ENCODE measurements around the gene ETS1. TPM values are rescaled to one million over a fixed set of nuclear protein-coding genes. Genes with fewer than 3 reads are reported as not detected.

Gene ETS1, protein sequence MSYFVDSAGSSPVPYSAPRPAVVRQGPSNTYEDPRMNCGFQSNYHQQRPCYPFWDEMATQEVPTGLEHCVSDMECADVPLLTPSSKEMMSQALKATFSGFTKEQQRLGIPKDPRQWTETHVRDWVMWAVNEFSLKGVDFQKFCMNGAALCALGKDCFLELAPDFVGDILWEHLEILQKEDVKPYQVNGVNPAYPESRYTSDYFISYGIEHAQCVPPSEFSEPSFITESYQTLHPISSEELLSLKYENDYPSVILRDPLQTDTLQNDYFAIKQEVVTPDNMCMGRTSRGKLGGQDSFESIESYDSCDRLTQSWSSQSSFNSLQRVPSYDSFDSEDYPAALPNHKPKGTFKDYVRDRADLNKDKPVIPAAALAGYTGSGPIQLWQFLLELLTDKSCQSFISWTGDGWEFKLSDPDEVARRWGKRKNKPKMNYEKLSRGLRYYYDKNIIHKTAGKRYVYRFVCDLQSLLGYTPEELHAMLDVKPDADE
- 45.4 and 62.7 TPM in 2 replicates for total RNA-seq

DNA sequence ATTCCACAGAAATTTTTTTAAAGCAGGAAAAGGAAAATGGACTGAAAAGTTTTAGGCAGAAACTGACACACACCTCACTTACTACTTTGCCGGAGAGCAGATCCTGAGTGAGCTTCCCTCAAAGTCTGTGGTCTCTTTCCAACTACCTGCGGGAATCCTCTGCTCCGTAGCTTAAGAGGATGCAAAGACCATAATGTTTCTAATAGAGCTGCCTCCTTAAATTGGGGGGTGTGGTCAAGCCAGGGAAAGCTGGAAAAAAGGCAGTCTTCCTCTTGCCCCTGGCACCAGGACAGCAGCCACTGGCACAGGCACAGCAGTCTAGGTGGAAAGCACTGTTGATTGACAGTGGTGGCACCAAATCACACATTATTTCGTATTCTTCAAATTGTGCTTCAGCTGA lies at the start of gene ETS1:
Gene ETS1 (minus strand): TSS at position 144 of the 400 bp plus-strand sequence. CDS start 14,428 bp downstream, outside the sequence.
- peak within 1 kb of the TSS; percentile 13 for H3K4me3 ChIP-seq (ENCODE audit: low read depth, low read length)
- peak; percentile 43 for DNase-seq (ENCODE audit: low read depth)

DNA sequence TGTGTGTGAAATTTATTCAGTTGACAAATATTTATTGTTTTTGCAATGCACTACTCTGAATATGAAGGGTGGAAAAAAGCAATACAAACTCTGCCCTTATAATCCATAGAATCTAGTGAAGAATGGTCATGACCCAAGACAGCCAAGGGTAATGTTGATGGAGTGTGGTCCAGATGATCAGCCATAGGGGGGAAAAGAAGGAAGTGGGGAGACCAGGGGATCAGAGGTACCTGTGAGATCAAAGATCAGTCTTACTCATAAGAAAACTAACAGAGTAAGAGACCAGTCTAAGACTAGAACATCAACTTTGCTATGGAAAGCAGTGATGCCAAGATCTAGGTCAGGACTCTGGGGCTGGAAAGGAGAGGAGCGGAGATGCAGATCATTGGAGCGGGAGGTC lies 47.0 kb upstream of the ETS1 start:
- Histone ChIP-seq H3K4me3 (ENCODE audit: low read depth, low read length) (no peak overlapping the region), H3K36me3 (ENCODE audit: control insufficient read depth, insufficient read depth, low read length) (no peaks in the 10 kb centered on the region), H3K27me3 (ENCODE audit: control insufficient read depth, insufficient read depth, low read length) (no peaks in the 10 kb centered on the region)
- TF ChIP-seq, protein P1, sequence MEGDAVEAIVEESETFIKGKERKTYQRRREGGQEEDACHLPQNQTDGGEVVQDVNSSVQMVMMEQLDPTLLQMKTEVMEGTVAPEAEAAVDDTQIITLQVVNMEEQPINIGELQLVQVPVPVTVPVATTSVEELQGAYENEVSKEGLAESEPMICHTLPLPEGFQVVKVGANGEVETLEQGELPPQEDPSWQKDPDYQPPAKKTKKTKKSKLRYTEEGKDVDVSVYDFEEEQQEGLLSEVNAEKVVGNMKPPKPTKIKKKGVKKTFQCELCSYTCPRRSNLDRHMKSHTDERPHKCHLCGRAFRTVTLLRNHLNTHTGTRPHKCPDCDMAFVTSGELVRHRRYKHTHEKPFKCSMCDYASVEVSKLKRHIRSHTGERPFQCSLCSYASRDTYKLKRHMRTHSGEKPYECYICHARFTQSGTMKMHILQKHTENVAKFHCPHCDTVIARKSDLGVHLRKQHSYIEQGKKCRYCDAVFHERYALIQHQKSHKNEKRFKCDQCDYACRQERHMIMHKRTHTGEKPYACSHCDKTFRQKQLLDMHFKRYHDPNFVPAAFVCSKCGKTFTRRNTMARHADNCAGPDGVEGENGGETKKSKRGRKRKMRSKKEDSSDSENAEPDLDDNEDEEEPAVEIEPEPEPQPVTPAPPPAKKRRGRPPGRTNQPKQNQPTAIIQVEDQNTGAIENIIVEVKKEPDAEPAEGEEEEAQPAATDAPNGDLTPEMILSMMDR (IDR thresholded peaks at IDR 0.05; ENCODE audit: insufficient read depth, low read length, severe bottlenecking): no peak
- FAIRE-seq: no peak
- DNase-seq (ENCODE audit: low read depth): no peak

More for the DNA sequence above, at the start of gene ETS1:
- H3K36me3 ChIP-seq (ENCODE audit: control insufficient read depth, insufficient read depth, low read length): no peaks in the 10 kb centered on the region
- FAIRE-seq: no peak
- no peaks in the 10 kb centered on the region for H3K27me3 ChIP-seq (ENCODE audit: control insufficient read depth, insufficient read depth, low read length)
- TF ChIP-seq, protein P1 (IDR thresholded peaks at IDR 0.05; ENCODE audit: insufficient read depth, low read length, severe bottlenecking): no peak

DNA sequence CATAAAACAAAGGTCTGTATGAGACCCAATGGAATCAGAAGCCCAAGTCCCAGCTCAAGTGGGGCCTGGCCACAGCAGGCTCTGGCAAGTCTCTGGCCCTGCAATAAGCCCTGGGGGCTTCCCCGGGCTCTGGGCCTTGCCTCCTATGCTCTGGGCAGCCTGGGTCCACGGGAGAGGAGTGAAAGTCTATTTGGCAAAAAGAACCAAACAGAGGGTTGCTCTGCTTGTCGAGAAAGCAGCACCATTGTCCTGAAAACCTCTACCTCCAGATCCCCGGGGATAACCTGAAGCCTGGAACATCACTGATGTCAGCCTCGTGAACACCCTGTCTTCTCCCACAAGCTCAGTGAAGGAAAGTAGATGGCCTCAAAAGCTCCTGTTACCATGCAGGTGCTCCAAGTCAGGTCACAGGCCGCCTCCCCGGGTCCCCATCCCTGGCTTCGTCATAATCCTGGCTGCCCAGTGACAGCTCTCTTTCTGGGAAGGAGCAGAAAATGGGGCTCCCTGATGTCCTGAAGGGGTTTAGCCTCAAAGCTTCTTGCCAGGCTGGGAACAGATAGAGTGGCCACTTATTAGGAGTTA lies 46.1 kb upstream of the ETS1 start:
- Histone ChIP-seq H3K36me3 (ENCODE audit: control insufficient read depth, insufficient read depth, low read length) (no peaks in the 10 kb centered on the region), H3K27me3 (ENCODE audit: control insufficient read depth, insufficient read depth, low read length) (no peaks in the 10 kb centered on the region), H3K4me3 (ENCODE audit: low read depth, low read length) (no peak overlapping the region)
- FAIRE-seq (no peak), DNase-seq (ENCODE audit: low read depth) (no peak)
- TF ChIP-seq, protein P1 (IDR thresholded peaks at IDR 0.05; ENCODE audit: insufficient read depth, low read length, severe bottlenecking): no peak

DNA sequence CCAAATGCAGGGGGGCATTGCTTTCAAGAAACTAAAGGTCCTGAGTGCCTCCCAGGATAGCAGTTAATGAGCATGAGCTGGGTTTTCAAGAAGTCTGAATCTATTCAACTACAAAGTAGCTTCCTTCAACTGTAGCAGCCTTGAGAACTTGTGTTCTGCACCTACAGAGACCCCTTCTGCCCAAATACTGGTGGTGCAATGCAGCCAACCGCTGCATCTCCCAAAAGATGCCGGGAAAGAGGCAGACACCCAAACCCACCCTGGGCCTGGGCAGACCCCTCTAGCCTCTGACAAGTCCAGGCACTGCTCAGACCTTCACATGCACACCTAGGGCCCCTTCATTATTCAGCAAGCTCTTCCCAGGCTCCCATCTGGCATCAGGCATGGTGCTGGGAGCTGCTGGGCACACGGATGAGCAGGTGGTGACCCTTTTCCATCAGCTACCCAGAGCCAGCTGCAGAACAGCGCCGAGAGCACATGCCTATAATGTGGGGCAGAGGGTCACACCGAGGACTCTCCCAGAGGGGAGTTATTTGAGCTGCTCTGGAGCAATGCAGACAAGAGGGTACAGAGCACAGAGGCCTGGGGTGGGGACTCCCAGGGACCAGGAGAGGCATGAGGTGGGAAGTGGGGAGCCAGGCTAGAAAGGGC lies 44.9 kb upstream of the ETS1 start:
- Histone ChIP-seq H3K36me3 (ENCODE audit: control insufficient read depth, insufficient read depth, low read length) (no peaks in the 10 kb centered on the region), H3K27me3 (ENCODE audit: control insufficient read depth, insufficient read depth, low read length) (no peaks in the 10 kb centered on the region), H3K4me3 (ENCODE audit: low read depth, low read length) (no peak overlapping the region)
- DNase-seq (ENCODE audit: low read depth) (peak; percentile 35), FAIRE-seq (no peak)
- TF ChIP-seq, protein P1 (IDR thresholded peaks at IDR 0.05; ENCODE audit: insufficient read depth, low read length, severe bottlenecking): peak; percentile 55

DNA sequence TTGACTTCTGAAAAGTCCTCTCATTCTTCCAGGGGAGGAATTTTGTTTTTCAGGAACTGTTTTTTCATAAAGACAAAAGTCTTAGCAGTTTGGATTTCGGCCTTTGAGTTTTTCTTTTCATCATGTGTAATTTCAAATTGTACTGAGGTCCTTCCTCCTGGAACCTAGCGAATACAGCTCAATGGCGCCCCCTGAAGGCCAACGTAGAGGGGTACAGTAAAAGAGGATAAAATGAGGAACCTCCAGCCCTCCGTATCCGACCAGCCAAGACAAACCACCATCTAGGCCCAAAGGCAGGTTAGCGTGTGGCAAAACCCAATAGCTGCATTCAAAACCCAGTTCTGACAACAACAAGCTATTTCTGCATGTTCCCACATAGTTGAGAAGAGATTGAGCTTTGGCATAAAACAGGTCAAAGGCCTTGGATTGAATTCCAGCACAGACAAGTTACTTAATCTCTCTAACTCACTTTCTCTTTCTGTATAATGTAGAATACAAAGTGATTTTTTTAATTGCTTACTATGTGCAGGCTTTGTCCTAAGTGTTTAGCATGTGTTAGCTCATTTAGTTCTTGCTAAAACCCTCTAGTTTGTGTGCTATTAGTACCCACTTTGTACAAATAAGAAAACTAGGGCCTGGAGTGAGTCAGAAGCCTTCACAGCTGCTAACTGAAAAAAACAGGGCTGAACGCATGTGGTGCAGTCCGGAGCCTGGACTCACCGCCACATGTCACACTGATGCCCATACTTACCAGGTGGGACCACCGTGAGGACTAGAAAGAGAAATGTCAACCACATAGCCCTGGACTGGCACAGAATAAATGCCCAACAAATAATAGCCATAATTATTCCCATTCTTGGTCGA lies 43.2 kb upstream of the ETS1 start:
- no peak for FAIRE-seq
- TF ChIP-seq, protein P1 (IDR thresholded peaks at IDR 0.05; ENCODE audit: insufficient read depth, low read length, severe bottlenecking): peak; percentile 76

More for the DNA sequence above, 43.2 kb upstream of the ETS1 start:
- no peaks in the 10 kb centered on the region for H3K27me3 ChIP-seq (ENCODE audit: control insufficient read depth, insufficient read depth, low read length)
- peak; percentile 65 for DNase-seq (ENCODE audit: low read depth)
- no peak overlapping the region for H3K4me3 ChIP-seq (ENCODE audit: low read depth, low read length)
- H3K36me3 ChIP-seq (ENCODE audit: control insufficient read depth, insufficient read depth, low read length): no peaks in the 10 kb centered on the region

All from bronchial epithelial cell (primary cell).